Liver (tissue), 9 donors: ENCODE measurements around the gene CFAP157. TPM values are rescaled to one million over a fixed set of nuclear protein-coding genes. Genes with fewer than 3 reads are reported as not detected.

Source experiments
- DNase-seq: peaks from one replicate; pipeline ENCODE4 v3.0.0-alpha.2; 2017; ENCODE audit warnings: low spot score
- H3K27ac ChIP-seq, 2 donors: one replicate each; pipeline ENCODE4 v1.7.0; 2013; ENCODE audit warnings: inconsistent platforms in 2 of 2, low read length in 2 of 2, control low read depth in 1 of 2, low read depth in 1 of 2, mild to moderate bottlenecking in 1 of 2
- H3K27me3 ChIP-seq, 4 donors: one replicate each; pipeline versions ENCODE4 v1.6.1 to v1.7.0; 2013; ENCODE audit warnings: low read length in 3 of 4, inconsistent platforms in 1 of 4, mild to moderate bottlenecking in 1 of 4, moderate library complexity in 1 of 4; ENCODE audit not compliant: control insufficient read depth in 4 of 4, insufficient read depth in 4 of 4
- H3K36me3 ChIP-seq, 4 donors: one replicate each; pipeline versions ENCODE4 v1.6.1 to v1.7.0; 2013; ENCODE audit warnings: low read length in 3 of 4, mild to moderate bottlenecking in 3 of 4, low read depth in 1 of 4, moderate library complexity in 1 of 4; ENCODE audit not compliant: control insufficient read depth in 4 of 4, insufficient read depth in 3 of 4
- H3K4me1 ChIP-seq, 4 donors: one replicate each; pipeline versions ENCODE4 v1.6.1 to v1.7.0; 2013; ENCODE audit warnings: low read length in 3 of 4, mild to moderate bottlenecking in 3 of 4, moderate library complexity in 1 of 4; ENCODE audit not compliant: control insufficient read depth in 4 of 4, insufficient read depth in 4 of 4
- H3K4me3 ChIP-seq, 3 donors: one replicate each; pipeline versions ENCODE4 v1.6.1 to v1.7.0; 2013; ENCODE audit warnings: low read length in 3 of 3, control low read depth in 1 of 3, low read depth in 1 of 3, mild to moderate bottlenecking in 1 of 3
- H3K9ac ChIP-seq, 2 donors: one replicate each; pipeline ENCODE4 v1.7.0; 2013; ENCODE audit warnings: low read length in 2 of 2, mild to moderate bottlenecking in 2 of 2, moderate library complexity in 2 of 2, control low read depth in 1 of 2, low read depth in 1 of 2
- H3K9me3 ChIP-seq, 4 donors: one replicate each; pipeline versions ENCODE4 v1.6.1 to v1.7.0; 2013; ENCODE audit warnings: low read length in 3 of 4; ENCODE audit not compliant: control insufficient read depth in 4 of 4
- CTCF ChIP-seq: fragments of 150-350 bp; IDR thresholded peaks from 2 replicates; pipeline ENCODE4 v1.5.1; 2017; ENCODE audit warnings: improper control_type of control experiment, low read depth, low read length; ENCODE audit not compliant: missing input control
- EGR1 ChIP-seq, 2 donors: IDR thresholded peaks; 2 replicates each; pipeline ENCODE4 v1.6.1; 2016 to 2018; ENCODE audit warnings: antibody characterized with exemption in 2 of 2, low read depth in 2 of 2
- FOXA1 ChIP-seq: IDR thresholded peaks from 2 replicates; pipeline ENCODE4 v1.6.1; 2016; ENCODE audit warnings: antibody characterized with exemption
- FOXA2 ChIP-seq: IDR thresholded peaks from 2 replicates; pipeline ENCODE4 v1.6.1; 2016; ENCODE audit warnings: antibody characterized with exemption
- GABPA ChIP-seq, 2 donors: IDR thresholded peaks in 1 of 2; conservative IDR thresholded peaks in 1 of 2; 2 replicates each; pipeline ENCODE4 v1.6.1; 2016; ENCODE audit warnings: antibody characterized with exemption in 2 of 2, mild to moderate bottlenecking in 1 of 2, moderate library complexity in 1 of 2
- HNF4A ChIP-seq, 2 donors: conservative IDR thresholded peaks; 2 replicates each; pipeline ENCODE4 v1.6.1; 2016; ENCODE audit warnings: antibody characterized with exemption in 2 of 2, mild to moderate bottlenecking in 2 of 2
- JUND ChIP-seq, 2 donors: IDR thresholded peaks; 2 replicates each; pipeline ENCODE4 v1.6.1; 2016; ENCODE audit warnings: antibody characterized with exemption in 2 of 2
- MAX ChIP-seq: IDR thresholded peaks from 2 replicates; pipeline ENCODE4 v1.6.1; 2016; ENCODE audit warnings: antibody characterized with exemption
- NR2F2 ChIP-seq: IDR thresholded peaks from 2 replicates; pipeline ENCODE4 v1.6.1; 2016; ENCODE audit warnings: antibody characterized with exemption
- RAD21 ChIP-seq, 2 donors: IDR thresholded peaks; 2 replicates each; pipeline ENCODE4 v1.6.1; 2016; ENCODE audit warnings: antibody characterized with exemption in 2 of 2, mild to moderate bottlenecking in 2 of 2
- REST ChIP-seq: IDR thresholded peaks from 2 replicates; pipeline ENCODE4 v1.6.1; 2016; ENCODE audit warnings: antibody characterized with exemption, mild to moderate bottlenecking
- RXRA ChIP-seq, 2 donors: IDR thresholded peaks; 2 replicates each; pipeline ENCODE4 v1.6.1; 2017 to 2018; ENCODE audit warnings: antibody characterized with exemption in 2 of 2, mild to moderate bottlenecking in 1 of 2
- YY1 ChIP-seq: IDR thresholded peaks from 2 replicates; pipeline ENCODE4 v1.6.1; 2016; ENCODE audit warnings: antibody characterized with exemption, mild to moderate bottlenecking
- WGBS: extraction: QIAGEN DNeasy Blood & Tissue Kit; methylation state at CpG from one replicate; pipeline ENCODE4 v1.1.7; 2013; 5-methylcytosine and 5-hydroxymethylcytosine counted together
- polyA plus RNA-seq, 2 donors: library from polyadenylated mRNA; stranded (reverse) in 1 of 2; unstranded in 1 of 2; fragments of 200-250 nt in 1 of 2; fragments of >200 nt in 1 of 2; fragmentation: Nextera tagmentation in 1 of 2; extraction: Ambion mirVana in 1 of 2; gene quantifications; one replicate each; pipeline versions ENCODE4 v1.2.1 to v1.2.3, GENCODE V29; 2013 to 2015
- total RNA-seq, 2 donors: library from RNA; depleted of rRNA; stranded (reverse); fragments of >200 nt; gene quantifications; one replicate each; pipeline ENCODE4 v1.2.3, GENCODE V29; 2014
- donor health status: healthy.
- donor health status: healthy.
- donor health status: healthy.
- donor health status: healthy.
- donor health status: healthy.

The CFAP157 gene
- total and polyA plus RNA-seq, 4 donors = 0.07 to 0.22 TPM; not detected in 2

GRCh38 chr9:127660886-127661741, 45.7 kb upstream of the CFAP157 start:
- peaks cover 0 to 3% (median under 1%) of the 10 kb centered on the region in 4 donors for H3K36me3 ChIP-seq
- no peak for DNase-seq
- WGBS = 65% methylated on average over 13 of the region's 13 CpGs

More at GRCh38 chr9:127660886-127661741, 45.7 kb upstream of the CFAP157 start:
- H3K27ac ChIP-seq = no peak overlapping the region
- no peaks in the 10 kb centered on the region for H3K4me1 ChIP-seq
- no peaks in the 10 kb centered on the region for H3K9me3 ChIP-seq
- no peak overlapping the region for H3K9ac ChIP-seq
- no peak overlapping the region for H3K4me3 ChIP-seq
- no peak for TF ChIP-seq REST
- TF ChIP-seq YY1 = no peak
- no peak for TF ChIP-seq HNF4A (conservative IDR thresholded peaks at IDR 0.05)
- no peak for TF ChIP-seq FOXA1
- TF ChIP-seq RAD21 (IDR thresholded peaks at IDR 0.05) = no peak
- no peak for TF ChIP-seq JUND (IDR thresholded peaks at IDR 0.05)
- no peak for TF ChIP-seq CTCF
- no peak for TF ChIP-seq MAX
- no peak for TF ChIP-seq GABPA (IDR thresholded peaks at IDR 0.05 in 1 of 2, conservative IDR thresholded peaks at IDR 0.05 in 1 of 2)
- TF ChIP-seq RXRA (IDR thresholded peaks at IDR 0.05) = no peak
- TF ChIP-seq EGR1 (IDR thresholded peaks at IDR 0.05; ENCODE audit: low read depth in 2 of 2) = no peak
- no peak for TF ChIP-seq FOXA2
- no peak for TF ChIP-seq NR2F2
- H3K27me3 ChIP-seq = no peaks in the 10 kb centered on the region
